Measurements from ENCODE around the gene ARL15. TPM values are rescaled to one million over a fixed set of nuclear protein-coding genes. Genes with fewer than 3 reads are reported as not detected.

ARL15 gene
- total RNA-seq, 1 donor from 2014 or later, result 14.0 TPM

DNA sequence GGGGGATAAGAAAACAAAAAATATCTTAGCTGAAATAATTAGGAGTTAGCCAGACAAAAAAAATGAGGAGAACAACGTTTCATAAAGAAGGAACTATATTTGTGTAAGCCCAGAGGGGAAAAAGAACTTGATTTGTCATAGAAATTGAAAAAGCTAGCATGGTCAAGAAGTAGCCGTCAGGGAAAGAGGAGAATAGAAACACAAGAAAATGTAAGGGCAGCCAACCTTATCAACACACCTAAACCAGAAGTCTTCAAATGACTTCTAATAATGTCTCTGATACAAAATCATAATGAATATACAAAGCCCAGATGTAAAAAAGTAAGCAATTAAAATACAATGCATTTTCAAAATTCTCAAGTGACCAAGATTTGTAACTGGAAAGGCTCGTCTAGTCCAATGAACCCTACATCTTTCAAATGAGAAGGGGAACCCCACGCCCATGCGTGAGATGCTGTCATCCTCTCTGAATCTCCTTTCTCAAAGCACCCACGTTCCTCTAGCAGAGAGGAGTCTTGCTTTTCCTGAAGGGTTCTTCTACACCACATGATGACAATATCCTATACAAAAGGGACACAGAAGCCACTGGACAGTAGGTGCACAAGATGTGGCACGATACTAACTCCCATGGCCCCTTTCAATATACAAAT, 103.7 kb downstream of the ARL15 start:
- H3K27me3 Mint-ChIP-seq (ENCODE audit: low read depth), result no peaks in the 10 kb centered on the region
- no peak overlapping the region for H3K4me3 Mint-ChIP-seq (ENCODE audit: unreplicated experiment)
- peaks cover 6% of the 10 kb centered on the region for H3K9me3 Mint-ChIP-seq (ENCODE audit: low read depth)
- H3K4me1 Mint-ChIP-seq (ENCODE audit: low read depth), result peaks cover 21% of the 10 kb centered on the region
- no peak overlapping the region for H3K27ac Mint-ChIP-seq (ENCODE audit: unreplicated experiment)
- H3K36me3 Mint-ChIP-seq (ENCODE audit: low read depth), result no peaks in the 10 kb centered on the region
- TF ChIP-seq, protein P1, sequence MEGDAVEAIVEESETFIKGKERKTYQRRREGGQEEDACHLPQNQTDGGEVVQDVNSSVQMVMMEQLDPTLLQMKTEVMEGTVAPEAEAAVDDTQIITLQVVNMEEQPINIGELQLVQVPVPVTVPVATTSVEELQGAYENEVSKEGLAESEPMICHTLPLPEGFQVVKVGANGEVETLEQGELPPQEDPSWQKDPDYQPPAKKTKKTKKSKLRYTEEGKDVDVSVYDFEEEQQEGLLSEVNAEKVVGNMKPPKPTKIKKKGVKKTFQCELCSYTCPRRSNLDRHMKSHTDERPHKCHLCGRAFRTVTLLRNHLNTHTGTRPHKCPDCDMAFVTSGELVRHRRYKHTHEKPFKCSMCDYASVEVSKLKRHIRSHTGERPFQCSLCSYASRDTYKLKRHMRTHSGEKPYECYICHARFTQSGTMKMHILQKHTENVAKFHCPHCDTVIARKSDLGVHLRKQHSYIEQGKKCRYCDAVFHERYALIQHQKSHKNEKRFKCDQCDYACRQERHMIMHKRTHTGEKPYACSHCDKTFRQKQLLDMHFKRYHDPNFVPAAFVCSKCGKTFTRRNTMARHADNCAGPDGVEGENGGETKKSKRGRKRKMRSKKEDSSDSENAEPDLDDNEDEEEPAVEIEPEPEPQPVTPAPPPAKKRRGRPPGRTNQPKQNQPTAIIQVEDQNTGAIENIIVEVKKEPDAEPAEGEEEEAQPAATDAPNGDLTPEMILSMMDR (IDR thresholded peaks at IDR 0.05), result no peak
- DNase-seq (ENCODE audit: low spot score), result no peak

DNA sequence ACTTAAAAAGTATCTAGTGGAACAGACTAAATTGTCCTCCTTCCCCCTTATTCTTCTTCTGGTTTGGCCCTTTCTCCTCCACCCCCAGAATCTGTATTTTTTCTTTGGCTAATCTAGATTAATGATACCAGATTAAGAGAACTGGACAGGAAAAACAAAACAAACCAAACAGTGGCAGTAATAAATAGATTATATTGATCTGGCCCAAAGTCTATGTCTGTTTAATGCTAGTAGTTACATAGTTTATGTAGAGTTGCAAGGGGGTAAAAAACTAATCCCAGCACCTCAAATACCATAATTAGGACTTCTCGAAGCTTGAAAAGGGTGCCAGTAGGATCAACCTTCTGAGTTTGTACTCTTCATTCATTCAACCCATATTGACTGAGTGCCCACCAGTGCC, 104.5 kb downstream of the ARL15 start:
- no peak for DNase-seq (ENCODE audit: low spot score)
- Mint-ChIP-seq H3K4me1 (ENCODE audit: low read depth) (peaks cover 17% of the 10 kb centered on the region), H3K4me3 (ENCODE audit: unreplicated experiment) (no peak overlapping the region), H3K27me3 (ENCODE audit: low read depth) (no peaks in the 10 kb centered on the region), H3K9me3 (ENCODE audit: low read depth) (peaks cover 6% of the 10 kb centered on the region), H3K36me3 (ENCODE audit: low read depth) (no peaks in the 10 kb centered on the region), H3K27ac (ENCODE audit: unreplicated experiment) (no peak overlapping the region)
- TF ChIP-seq, protein P1 (IDR thresholded peaks at IDR 0.05), result no peak

DNA sequence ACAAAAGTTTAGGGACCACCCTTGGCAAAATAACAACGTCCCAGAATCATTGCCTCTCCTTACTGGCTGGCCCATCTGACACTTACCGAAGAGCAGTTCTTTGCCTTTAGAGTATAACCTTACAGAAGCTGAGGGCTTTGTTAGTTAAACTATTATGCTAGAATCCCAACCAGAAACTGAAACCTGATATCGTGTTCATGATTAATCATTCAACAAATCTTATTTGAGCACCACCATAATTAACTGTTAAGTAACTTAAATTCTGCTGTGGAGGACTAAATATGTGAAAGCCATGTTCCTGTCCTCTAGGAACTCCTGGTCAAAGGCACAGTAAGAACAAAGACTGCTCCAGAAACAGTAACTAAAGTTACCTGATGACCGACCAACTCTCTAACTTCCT, 104.9 kb downstream of the ARL15 start:
- peaks cover 6% of the 10 kb centered on the region for H3K9me3 Mint-ChIP-seq (ENCODE audit: low read depth)
- no peaks in the 10 kb centered on the region for H3K27me3 Mint-ChIP-seq (ENCODE audit: low read depth)

DNA sequence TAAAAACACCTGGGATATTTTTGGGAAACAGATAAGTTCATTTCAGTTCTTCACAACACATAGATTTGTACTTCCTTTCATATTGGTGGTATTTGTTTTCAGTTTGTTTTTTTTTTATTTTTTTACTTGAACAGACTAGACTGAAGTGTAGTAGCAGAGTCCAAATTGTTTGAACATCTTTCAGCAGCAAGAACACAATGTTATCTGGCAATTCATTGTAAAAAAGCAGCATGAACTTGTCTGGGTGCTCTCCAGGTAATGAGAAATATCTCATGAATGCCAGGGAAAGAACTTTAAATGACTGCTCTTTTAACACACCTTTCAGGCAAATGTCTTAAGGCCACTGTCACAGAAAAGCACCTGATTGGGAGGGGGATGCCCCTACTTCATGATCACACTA, 113.4 kb downstream of the ARL15 start:
- Mint-ChIP-seq H3K4me1 (ENCODE audit: low read depth) (no peaks in the 10 kb centered on the region), H3K4me3 (ENCODE audit: unreplicated experiment) (no peak overlapping the region), H3K27me3 (ENCODE audit: low read depth) (no peaks in the 10 kb centered on the region), H3K27ac (ENCODE audit: unreplicated experiment) (no peak overlapping the region), H3K9me3 (ENCODE audit: low read depth) (peaks cover under 1% of the 10 kb centered on the region), H3K36me3 (ENCODE audit: low read depth) (no peaks in the 10 kb centered on the region)
- no peak for DNase-seq (ENCODE audit: low spot score)
- TF ChIP-seq, protein P1 (IDR thresholded peaks at IDR 0.05), result no peak

More for the DNA sequence above, 104.9 kb downstream of the ARL15 start:
- no peaks in the 10 kb centered on the region for H3K36me3 Mint-ChIP-seq (ENCODE audit: low read depth)
- no peak for DNase-seq (ENCODE audit: low spot score)
- no peak overlapping the region for H3K4me3 Mint-ChIP-seq (ENCODE audit: unreplicated experiment)
- TF ChIP-seq, protein P1 (IDR thresholded peaks at IDR 0.05), result no peak
- peaks cover 14% of the 10 kb centered on the region for H3K4me1 Mint-ChIP-seq (ENCODE audit: low read depth)
- H3K27ac Mint-ChIP-seq (ENCODE audit: unreplicated experiment), result no peak overlapping the region

DNA sequence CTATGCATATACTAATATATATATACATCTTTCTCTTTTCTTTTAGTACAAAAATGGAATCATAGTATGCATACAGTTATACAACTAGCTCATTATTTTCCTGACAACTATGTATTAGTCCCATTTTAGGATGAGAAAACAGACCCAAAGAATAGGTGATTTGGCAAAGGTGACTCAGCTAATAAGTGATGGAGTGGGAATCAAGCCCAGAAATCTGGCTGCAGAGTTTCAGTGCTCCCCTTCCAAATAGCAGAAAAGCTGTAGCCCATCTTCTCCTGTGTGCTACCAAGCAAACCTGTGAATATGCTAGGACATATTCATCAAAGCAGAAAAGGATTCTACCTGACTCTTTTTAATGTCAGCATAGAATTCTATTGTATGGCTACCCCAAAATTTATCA, 114.7 kb downstream of the ARL15 start:
- Mint-ChIP-seq H3K27me3 (ENCODE audit: low read depth) (no peaks in the 10 kb centered on the region), H3K36me3 (ENCODE audit: low read depth) (no peaks in the 10 kb centered on the region), H3K9me3 (ENCODE audit: low read depth) (no peaks in the 10 kb centered on the region), H3K4me1 (ENCODE audit: low read depth) (no peaks in the 10 kb centered on the region), H3K27ac (ENCODE audit: unreplicated experiment) (no peak overlapping the region), H3K4me3 (ENCODE audit: unreplicated experiment) (no peak overlapping the region)
- TF ChIP-seq, protein P1 (IDR thresholded peaks at IDR 0.05), result no peak
- DNase-seq (ENCODE audit: low spot score), result no peak

All from chondrocyte (in vitro differentiated cells).